HG02870 (cell line): ENCODE measurements around the gene BMPR1B.
"Not testable (repeated sequence)": the region's sequence is repeated elsewhere in the genome, so short reads cannot be mapped to it uniquely, and the experiment has no call there.

Source experiments
- ATAC-seq: cut with Tn5 transposase; IDR thresholded peaks from one replicate; pipeline ENCODE4 v1.9.1; 2021; ENCODE audit warnings: mild to moderate bottlenecking, moderate library complexity; ENCODE audit not compliant: unreplicated experiment

Gene BMPR1B

DNA sequence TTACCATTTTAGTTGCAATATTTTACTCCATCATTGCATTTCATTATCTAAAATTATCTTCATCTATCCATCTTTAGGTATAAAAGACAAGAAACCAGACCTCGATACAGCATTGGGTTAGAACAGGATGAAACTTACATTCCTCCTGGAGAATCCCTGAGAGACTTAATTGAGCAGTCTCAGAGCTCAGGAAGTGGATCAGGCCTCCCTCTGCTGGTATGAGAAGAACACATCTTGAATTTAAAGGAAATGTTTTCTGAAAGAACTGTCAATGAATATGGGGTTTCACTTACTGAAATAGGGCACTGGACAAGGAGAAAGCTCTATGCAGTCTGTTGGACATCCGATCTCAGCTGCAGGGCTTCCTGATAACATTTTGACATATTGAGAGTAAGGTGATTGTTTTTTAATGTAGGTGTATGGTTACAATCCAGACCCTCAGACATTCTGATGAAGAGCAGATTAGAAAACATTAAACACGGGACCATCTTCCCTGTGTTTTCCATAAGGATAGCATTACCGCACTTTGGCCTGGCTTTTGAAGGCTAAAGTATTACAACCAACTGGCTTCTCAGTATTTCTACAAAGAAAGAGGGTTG lies 367.2 kb downstream of the BMPR1B start:
- ATAC-seq = no peak

DNA sequence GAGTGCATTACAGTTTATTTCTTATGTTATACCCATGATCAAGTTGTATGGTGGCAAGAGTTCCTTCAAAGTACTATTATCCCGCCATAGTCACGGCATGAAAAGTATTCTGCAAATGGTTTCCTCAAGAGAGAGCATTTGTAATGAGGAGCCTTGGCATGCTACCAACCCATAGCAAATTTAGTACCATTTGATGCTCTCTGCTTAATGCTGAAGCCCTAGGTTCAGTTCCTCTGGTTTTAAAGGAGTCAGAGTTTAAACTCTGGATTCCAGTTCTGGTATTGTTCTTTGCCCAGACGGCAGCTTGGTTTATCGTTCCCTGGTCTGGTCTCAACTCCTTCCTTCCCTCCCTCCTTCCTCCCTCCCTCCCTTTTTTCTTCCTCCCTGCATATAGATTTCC lies 371.3 kb downstream of the BMPR1B start:
- ATAC-seq = no peak

DNA sequence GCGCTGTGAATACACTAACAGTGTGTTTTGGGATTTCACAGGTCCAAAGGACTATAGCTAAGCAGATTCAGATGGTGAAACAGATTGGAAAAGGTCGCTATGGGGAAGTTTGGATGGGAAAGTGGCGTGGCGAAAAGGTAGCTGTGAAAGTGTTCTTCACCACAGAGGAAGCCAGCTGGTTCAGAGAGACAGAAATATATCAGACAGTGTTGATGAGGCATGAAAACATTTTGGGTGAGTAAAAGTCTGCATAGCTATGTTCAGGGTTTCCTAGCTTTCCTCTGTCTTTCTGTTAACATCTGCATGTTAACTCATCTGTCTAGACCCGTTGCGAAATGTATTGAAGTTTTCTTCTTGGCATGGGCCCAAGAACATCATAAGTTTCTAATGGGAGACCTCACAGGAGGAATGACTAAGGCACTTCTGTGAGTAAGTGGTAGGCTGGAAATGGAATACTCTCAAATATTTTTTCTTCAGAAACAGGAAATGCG lies 372.1 kb downstream of the BMPR1B start:
- ATAC-seq = no peak

DNA sequence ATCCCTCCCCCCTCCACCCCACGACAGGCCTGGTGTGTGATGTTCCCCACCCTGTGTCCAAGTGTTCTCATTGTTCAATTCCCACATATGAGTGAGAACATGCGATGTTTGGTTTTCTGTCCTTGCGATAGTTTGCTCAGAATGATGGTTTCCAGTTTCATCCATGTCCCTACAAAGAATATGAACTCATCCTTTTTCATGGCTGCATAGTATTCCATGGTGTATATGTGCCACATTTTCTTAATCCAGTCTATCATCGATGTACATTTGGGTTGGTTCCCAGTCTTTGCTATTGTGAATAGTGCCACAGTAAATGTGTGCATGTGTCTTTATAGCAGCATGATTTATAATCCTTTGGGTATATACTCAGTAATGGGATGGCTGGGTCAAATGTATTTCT lies 376.3 kb downstream of the BMPR1B start:
- ATAC-seq = not testable (repeated sequence)

DNA sequence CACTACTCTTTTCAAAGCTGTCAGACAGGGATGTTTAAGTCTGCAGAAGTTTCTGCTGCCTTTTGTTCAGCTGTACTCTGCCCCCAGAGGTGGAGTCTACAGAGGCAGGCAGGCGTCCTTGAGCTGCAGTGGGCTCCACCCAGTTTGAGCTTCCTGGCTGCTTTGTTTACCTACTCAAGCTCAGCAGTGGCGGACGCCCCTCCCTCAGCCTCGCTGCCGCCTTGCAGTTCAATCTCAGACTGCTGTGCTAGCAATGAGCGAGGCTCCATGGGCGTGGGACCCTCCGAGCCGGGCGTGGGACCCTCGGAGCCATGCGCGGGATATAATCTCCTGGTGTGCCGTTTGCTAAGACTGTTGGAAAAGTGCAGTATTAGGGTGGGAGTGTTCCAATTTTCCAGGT lies 381.7 kb downstream of the BMPR1B start:
- ATAC-seq = not testable (repeated sequence)

DNA sequence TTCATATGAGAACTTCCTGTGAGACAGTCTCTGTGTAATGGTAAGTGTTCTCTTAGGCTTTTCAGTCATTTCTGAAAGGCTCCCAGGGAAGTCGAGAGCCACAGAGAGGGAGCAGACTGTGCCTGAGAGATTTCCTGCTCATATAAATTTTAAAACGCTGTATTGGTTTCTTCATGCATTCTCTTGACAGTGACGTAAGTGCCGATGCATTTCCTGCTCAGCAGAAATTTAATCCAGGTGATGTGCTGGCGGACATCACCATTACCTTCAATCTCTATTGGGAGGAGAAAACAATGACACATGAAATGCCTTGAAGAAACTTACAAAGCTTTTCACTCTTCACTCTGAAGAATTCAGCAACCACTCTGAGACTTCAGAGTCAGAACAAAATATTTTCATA lies 383.6 kb downstream of the BMPR1B start:
- ATAC-seq = no peak

DNA sequence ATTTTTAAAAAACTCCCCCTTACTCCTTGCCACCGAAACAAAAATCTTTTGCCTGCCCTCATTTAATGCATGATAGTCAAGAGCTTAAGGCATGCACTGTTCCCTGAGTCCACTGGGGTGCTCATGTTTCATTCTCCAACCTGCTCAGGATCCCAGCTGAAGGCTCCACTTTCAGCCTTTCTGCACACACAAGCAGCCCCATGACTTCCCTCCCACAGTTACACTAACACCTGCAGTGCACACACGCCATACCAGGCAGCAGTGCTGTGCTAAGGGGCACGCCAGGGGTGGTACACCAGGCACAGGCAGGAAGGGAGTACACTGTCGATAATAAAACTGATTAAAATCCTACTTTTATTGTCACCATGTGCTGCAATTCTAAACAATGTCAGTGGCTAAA lies 385.2 kb downstream of the BMPR1B start:
- ATAC-seq = no peak

DNA sequence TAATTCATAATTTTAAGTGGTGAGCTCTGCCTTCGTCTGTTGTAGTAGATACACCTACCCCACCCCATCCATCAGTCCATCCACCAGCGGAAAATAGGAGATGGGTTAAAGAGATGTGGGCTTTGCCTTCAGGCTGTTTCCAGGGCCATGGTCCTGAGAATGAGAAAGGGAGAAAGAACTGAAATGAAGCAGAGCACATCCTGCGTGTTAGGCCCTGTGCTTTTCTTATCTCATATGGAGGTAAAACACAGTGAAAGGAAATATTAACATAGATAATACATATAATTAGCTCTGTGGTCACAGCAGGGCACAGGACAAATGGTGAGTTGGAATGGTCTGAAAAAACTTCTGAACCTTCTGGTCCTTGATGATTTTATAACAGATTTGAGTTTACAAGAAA lies 393.5 kb downstream of the BMPR1B start:
- no peak for ATAC-seq

DNA sequence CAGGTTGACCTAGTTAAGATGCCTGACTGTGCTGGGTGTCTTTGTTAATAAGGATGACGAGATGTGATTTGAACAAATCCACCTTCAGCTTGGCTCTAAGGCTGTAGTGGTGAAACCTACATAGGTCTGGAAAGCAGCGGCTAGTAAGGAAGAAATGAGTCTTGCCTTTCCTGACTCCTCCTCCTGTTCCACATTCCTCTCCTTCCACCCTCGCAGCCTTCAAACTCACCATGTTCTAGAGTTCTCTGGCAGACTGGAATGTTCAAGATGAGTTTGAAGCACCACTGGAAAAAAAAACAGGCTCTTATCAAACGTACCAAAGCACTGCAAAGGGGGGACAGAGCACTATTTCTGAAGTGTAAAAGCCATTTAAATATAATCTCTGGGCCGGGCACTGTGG lies 395.4 kb downstream of the BMPR1B start:
- no peak for ATAC-seq

DNA sequence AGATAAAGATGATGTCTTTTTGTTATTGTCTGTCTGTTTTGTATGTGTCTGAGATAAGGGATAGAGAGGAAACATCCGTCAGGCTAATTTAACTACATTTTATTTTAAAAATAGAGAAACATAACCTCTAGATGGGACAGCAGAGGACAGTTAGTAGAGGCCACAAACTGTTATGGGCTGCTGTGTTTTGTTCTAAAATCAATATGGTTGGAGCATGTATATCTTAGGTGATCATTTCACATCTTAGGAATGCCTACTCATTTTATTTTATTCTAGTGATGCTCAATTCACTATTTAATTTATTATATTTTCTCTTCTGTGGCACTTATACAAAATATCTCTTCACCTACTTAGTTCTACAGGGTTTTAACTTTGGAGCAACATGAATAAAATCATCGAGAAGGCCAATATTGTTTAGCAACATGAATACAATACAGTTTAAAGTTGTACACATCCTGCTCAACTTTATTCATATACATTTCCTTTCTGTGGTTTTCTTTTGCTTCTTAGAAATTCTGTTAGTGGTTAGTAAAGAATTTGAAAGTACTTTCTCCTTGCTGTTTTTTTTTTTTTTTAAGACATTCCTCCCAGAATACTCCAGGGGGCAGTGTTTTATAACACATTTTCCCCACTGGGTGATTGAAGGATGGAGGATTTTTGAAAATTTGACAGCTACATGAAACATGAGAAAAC lies 398.1 kb downstream of the BMPR1B start:
- ATAC-seq = peak; percentile 57

DNA sequence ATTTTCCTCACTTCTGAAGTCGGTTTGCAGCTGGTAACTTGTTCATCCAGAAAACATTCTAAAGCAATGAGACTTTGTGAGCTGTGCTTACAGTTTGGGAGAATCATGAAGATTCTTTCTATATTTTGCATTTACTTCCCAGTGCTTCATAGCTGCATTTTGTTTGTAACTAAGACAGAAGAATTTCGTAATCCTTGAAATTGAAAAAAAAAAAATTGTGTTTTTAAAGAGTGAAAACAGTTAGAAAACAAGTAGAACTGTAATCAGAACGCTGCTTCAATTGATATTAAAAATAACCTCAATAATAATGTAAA lies 398.7 kb downstream of the BMPR1B start:
- no peak for ATAC-seq

DNA sequence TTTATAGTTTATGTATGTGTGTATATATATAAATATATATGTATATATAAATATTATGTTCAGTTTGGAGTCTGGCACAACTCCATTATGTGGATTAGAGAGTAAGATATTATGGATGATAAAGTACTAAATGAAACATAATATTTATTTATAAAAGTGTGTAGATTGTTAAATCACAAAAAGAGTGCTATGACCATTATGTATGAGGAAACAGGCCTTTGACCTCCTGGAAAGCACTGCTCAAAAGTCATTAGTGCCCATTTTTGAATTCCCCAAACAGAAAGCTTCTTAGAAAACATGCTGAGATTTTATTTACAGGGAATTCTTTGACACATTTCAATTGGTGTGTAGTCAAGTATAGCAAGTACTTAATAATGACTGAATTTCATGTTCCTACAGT lies 399.8 kb downstream of the BMPR1B start:
- no peak for ATAC-seq

DNA sequence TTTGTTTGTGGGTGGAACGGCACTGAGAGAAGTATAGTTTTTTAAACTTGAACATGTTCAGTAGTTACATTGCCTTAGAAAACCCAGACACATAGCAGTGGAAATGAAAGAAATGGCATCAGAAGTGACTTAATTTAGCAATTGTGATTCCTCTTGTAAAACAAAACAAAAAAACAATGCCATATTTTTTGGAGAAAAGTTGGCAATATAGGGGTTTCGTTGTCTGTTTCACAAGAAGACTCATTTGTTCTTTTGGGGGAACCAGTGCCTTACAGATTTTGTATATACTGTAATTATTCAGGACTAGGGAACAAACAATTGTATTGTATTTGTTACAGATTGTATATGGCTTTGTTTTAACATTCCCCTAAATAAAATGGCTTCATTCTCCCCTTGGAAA lies 400.3 kb downstream of the BMPR1B start:
- ATAC-seq = no peak

DNA sequence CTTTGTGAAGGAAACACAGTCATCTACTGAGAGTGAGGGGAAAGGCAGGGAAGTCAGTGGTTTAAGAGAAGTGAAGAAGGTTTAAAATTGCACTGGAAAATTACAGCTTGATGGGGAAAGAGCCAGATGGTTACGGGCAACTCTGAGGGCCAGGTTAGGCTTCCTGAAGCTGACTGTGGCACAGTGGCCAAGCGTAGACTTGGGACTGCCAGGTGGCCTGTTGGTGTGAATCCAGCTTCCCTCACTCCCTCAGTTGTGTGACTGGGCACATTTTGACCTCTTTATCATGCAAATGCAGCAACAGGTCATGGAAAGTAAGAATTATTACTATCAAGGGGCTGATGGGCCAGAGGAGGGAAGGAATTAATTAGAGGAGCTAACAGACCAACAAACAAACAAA lies 400.9 kb downstream of the BMPR1B start:
- no peak for ATAC-seq

DNA sequence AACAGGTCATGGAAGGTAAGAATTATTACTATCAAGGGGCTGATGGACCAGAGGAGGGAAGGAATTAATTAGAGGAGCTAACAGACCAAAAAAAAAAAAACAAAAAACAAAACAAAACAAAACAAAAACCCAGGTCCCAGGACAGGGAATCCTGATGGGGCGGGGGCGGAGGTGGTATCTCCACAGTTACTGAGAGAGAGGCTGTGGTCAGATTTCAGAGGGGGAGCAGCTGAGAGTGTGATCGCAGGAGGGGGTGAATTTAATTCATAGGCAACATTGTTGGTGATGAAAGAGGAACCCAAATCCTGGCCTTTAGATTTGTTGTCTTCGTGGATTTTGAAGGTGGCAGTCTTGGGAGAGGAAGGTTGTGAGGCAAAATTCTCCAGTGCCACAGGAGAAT lies 401.6 kb downstream of the BMPR1B start:
- no peak for ATAC-seq

DNA sequence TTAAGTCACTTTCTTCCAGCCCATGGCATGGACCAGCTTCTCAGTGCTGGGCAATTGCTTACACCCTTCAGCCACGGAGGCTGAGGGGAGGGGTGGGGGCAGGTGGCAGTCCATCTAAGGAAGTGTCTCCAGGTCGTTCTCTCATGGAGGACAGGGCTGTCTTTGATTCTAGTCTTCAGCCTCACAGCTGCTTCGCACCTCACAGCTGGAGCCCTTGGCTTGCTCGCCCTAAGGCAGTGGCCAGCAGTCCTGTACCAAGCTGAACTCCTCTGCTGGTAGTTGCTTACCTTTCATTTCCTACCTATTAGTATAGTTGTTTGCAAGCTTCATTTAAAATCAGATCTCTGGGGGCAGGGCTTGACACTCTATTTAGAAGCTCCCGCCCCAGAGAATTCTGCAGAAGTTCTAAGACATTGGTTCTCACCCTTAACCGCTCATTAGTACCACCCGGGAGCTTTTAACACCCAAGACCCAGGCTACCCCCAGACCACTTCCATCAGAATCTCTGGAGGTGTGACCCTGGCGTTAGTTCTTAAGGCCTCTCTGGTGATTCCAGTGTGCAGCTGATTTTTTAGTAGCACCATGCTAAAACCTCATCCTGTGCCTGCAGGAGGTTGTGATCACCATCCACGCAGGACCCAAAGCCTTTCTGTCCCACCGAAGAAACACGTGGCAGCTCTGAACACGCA lies 404.2 kb downstream of the BMPR1B start:
- no peak for ATAC-seq

DNA sequence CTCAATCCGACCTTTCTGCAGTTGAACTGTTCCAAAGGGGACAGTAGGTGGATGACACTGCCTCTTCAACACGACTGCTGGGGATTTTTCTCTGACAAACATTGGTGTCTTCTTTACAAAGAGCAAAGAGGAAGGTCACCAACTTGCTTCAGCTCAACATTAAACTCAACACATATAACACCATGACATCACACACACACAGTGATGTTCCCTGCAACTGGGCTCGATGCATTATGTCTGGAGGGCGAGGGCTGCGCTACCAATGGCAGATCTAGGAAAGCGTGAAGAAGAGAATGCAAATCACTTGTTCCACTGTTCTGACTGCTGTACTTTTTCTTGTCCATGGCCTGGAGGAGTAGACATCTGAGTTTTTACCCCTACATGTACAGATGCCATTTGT lies 405.1 kb downstream of the BMPR1B start:
- ATAC-seq = no peak

DNA sequence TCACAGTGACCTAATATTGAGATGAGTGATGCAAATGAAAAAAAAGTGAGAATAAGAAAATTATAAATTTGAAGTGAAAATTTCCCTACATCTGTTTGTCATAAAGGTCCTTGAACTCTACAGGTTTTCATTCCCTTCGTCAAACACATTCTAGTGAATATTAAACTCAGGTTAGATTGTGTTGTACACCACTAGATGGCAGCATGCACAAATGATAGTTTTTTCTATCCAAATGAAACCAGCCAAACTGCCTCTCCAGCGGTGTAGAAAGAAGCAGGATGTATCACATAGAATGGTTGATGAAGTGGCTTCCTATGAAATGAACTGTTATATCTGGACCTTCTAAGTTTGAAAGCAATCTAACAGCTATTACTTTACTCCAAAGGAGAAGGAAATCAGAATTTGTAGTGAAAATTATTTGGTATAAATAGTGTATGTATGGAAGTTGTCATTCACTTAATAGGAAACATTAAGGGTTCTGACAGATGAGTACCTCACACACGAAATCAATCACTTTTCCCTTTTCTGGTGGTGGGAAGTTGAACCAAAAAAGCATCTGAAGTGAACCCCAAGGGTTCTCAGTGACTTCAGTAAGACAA lies 408.3 kb downstream of the BMPR1B start:
- peak; percentile 89 for ATAC-seq

DNA sequence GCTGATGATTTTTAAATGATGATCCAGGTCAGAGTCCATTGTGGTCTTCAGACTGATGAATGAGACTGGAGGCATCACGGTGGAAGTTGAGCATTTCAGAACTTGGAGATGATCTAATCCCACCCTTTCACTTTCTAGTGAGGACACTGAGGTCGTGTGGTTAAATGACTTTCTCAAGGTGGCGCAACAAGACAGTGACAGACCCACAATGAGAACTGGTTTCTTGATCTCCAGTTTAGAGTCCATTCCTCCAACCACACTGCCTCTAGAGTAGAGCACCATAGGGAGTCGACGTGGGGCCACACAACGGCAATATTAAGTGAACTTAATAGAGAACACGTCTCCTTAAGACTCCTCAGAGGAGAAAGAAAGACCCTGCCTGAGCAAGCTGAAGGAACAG lies 410.1 kb downstream of the BMPR1B start:
- ATAC-seq = no peak

DNA sequence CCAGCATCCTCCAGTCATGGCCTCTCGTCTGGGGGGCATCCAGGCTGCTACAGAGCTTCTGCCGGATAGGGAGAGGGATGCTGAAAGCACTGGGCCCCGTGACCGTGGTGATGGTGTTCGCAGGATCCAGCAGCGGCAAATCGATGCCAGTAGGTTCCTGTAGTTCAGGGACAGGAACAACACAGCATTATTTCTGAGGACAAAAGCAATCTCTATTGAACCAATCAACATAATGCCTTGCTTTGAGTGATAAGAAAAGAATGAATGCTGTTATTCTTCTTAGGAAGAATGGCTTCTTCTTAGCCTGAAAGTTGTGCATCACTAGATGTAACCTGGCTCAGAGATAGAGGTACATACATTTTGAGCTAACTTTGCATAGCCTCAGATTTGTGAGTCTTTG lies 412.4 kb downstream of the BMPR1B start:
- no peak for ATAC-seq

DNA sequence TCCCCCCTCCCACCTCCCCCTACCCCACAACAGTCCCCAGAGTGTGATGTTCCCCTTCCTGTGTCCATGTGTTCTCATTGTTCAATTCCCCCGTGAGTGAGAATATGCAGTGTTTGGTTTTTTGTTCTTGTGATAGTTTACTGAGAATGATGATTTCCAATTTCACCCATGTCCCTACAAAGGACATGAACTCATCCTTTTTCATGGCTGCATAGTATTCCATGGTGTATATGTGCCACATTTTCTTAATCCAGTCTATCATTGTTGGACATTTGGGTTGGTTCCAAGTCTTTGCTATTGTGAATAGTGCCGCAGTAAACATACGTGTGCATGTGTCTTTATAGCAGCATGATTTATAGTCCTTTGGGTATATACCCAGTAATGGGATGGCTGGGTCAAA lies 413.6 kb downstream of the BMPR1B start:
- not testable (repeated sequence) for ATAC-seq

DNA sequence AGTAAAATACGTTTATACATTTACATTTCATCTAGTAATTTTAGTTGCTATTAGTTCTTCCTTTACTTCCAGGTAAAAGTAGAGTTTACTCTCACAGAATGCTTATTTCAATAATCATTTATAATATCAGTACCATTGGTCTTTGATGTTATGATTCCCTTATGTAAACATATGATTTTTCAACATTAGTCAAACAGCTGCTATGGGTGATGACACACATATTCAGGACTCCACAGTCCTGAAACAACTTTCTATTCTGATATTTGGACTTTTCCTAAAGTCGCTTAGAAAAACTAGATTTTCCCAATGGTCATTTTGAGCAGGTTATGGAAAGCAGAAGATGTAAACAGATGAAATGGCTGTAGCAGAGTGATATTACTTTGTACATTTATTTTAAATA lies 421.2 kb downstream of the BMPR1B start:
- ATAC-seq = no peak
